Prostate gland (tissue), 2 donors: ENCODE data around the gene CMSS1.

Experiments used
- POLR2A ChIP-seq: fragments of 450-650 bp; IDR thresholded peaks from one replicate; pipeline ENCODE4 v1.6.1; 2016; ENCODE audit warnings: antibody characterized with exemption, mild to moderate bottlenecking
- POLR2AphosphoS5 ChIP-seq: sonication (generic); formaldehyde crosslinking; IDR thresholded peaks from one replicate; pipeline ENCODE4 v1.6.1; 2017; ENCODE audit warnings: antibody characterized with exemption
- TF ChIP-seq, protein P1 (sequence below), 4 experiments: fragments of 200-600 bp in 2 of 4; fragments of 450-650 bp in 2 of 4; sonication (generic) in 2 of 4; IDR thresholded peaks; 1 replicate in 3 of 4; 2 replicates in 1 of 4; pipeline ENCODE4 v1.5.1; 2016 to 2019; ENCODE audit warnings: antibody characterized with exemption in 4 of 4, mild to moderate bottlenecking in 2 of 4, moderate library complexity in 2 of 4

DNA sequence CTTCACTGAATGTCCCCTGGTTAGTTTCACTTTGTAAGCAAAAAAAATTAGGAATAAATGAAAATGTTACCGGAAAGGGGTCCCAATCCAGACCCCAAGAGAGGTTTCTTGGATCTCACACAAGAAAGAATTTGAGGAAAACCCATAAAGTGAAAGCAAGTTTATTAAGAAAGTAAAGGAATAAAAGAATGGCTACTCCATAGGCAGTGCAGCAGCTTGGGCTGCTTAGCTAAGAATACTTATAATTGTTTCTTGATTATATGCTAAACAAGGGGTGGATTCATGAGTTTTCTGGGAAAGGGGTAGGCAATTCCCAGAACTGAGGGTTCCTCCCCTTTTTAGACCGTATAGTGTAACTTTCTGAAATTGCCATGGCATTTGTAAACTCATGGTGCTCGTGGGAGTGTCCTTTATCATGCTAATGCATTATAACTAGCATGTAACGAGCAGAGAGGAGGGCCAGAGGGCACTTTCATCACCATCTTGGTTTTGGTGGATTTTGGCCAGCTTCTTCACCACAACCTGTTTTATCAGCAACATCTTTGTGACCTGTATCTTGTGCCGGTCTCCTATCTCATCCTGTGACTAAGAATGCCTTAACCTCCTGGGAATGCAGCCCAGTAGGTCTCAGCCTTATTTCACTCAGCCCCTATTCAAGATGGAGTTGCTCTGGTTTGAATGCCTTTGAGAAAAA, 41.0 kb upstream of the CMSS1 start:
- TF ChIP-seq POLR2A (no peak), POLR2AphosphoS5 (no peak)
- TF ChIP-seq, protein P1, sequence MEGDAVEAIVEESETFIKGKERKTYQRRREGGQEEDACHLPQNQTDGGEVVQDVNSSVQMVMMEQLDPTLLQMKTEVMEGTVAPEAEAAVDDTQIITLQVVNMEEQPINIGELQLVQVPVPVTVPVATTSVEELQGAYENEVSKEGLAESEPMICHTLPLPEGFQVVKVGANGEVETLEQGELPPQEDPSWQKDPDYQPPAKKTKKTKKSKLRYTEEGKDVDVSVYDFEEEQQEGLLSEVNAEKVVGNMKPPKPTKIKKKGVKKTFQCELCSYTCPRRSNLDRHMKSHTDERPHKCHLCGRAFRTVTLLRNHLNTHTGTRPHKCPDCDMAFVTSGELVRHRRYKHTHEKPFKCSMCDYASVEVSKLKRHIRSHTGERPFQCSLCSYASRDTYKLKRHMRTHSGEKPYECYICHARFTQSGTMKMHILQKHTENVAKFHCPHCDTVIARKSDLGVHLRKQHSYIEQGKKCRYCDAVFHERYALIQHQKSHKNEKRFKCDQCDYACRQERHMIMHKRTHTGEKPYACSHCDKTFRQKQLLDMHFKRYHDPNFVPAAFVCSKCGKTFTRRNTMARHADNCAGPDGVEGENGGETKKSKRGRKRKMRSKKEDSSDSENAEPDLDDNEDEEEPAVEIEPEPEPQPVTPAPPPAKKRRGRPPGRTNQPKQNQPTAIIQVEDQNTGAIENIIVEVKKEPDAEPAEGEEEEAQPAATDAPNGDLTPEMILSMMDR (IDR thresholded peaks at IDR 0.05), result no peak
